PC-3 (cell line): ENCODE data around the gene YWHAG.

Experiments
- EZH2 ChIP-seq: fragments of 300-600 bp; sonication (generic); IDR thresholded peaks from one replicate; pipeline ENCODE4 v1.6.1; 2017; ENCODE audit warnings: antibody characterized with exemption, mild to moderate bottlenecking, low read length; ENCODE audit not compliant: unreplicated experiment
- EZH2phosphoT487 ChIP-seq: fragments of 300-600 bp; sonication (generic); IDR thresholded peaks from 2 replicates; pipeline ENCODE4 v1.6.1; 2018; ENCODE audit warnings: mild to moderate bottlenecking, antibody characterized with exemption, low read length, borderline replicate concordance
- TF ChIP-seq, protein P1 (sequence below): fragments of 300-600 bp; sonication (generic); conservative IDR thresholded peaks from 2 replicates; pipeline ENCODE4 v1.5.1; 2017; ENCODE audit warnings: antibody characterized with exemption, low read depth, mild to moderate bottlenecking, low read length

DNA sequence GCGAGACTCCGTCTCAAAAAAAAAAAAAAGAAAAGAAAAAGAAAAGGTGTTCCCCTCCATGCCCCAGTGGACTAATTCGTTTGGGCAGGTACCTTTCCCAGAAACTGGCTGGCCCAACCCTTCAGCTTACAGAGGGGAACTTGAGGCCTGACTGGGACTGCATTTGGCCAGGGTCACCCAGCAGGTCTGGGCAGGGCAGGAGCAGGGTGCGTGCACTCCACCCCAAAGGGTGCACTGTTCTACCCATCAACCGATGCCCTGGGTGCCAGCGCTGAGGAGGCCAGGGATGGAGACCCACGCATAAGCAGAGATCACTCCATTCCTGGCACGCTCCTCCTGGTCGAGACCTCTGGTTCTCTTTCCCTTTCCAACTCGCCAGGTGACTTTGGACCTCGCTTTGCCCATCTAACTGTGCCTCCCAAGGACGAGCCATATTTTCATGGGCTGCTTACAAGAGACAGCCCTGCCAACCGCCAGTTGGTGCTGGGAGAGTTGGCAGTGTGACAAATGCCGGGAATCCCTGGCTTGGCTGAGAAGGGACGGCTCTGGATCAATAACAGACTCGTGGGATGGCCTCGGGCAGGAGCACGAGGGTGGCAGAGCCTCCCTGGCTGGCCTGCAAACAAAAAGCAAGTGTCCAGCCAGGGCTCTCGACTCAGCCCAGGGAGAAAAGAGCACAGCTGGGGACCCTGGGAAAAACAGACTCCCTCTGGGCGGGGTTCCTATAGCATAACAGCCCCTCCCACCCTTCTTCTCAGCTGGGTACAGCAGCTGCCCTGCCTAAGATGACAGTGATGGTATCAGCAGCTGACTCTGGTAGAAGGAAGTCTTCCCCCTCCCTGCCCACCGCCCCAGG is 48.5 kb downstream of the YWHAG start:
- TF ChIP-seq, protein P1, sequence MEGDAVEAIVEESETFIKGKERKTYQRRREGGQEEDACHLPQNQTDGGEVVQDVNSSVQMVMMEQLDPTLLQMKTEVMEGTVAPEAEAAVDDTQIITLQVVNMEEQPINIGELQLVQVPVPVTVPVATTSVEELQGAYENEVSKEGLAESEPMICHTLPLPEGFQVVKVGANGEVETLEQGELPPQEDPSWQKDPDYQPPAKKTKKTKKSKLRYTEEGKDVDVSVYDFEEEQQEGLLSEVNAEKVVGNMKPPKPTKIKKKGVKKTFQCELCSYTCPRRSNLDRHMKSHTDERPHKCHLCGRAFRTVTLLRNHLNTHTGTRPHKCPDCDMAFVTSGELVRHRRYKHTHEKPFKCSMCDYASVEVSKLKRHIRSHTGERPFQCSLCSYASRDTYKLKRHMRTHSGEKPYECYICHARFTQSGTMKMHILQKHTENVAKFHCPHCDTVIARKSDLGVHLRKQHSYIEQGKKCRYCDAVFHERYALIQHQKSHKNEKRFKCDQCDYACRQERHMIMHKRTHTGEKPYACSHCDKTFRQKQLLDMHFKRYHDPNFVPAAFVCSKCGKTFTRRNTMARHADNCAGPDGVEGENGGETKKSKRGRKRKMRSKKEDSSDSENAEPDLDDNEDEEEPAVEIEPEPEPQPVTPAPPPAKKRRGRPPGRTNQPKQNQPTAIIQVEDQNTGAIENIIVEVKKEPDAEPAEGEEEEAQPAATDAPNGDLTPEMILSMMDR: no peak
- TF ChIP-seq EZH2phosphoT487 (no peak), EZH2 (no peak)
